ENCODE measurements around the gene GPC6. TPM values are rescaled to one million over a fixed set of nuclear protein-coding genes. Genes with fewer than 3 reads are reported as not detected.

The GPC6 gene
- polyA plus RNA-seq, 2 of the 4 experiments (the other 2 are of a cell fraction): 8.0 to 14.4 TPM

GRCh38 chr13:94330552-94331071 lies 1104.0 kb downstream of the GPC6 start:
- TF ChIP-seq CHD2 (IDR thresholded peaks at IDR 0.05; ENCODE audit: low read length, partially characterized antibody) (no peak), BHLHE40 (IDR thresholded peaks at IDR 0.05; ENCODE audit: low read depth, low read length) (no peak), CTCF (IDR thresholded peaks at IDR 0.05) (no peak), RARB (CRISPR knock-in tag; IDR thresholded peaks at IDR 0.05) (no peak), MAZ (IDR thresholded peaks at IDR 0.05; ENCODE audit: borderline replicate concordance, low read depth, low read length) (no peak), EHF (CRISPR knock-in tag; IDR thresholded peaks at IDR 0.05) (no peak), BCL3 (IDR thresholded peaks at IDR 0.05) (no peak), MYC (IDR thresholded peaks at IDR 0.05; ENCODE audit: borderline replicate concordance, low read length) (no peak), PHF8 (IDR thresholded peaks at IDR 0.05; ENCODE audit: borderline replicate concordance, low read depth) (no peak), HOXA7 (CRISPR knock-in tag; IDR thresholded peaks at IDR 0.05) (no peak), JUN (IDR thresholded peaks at IDR 0.05) (no peak), HDAC2 (IDR thresholded peaks at IDR 0.05) (no peak), USF2 (IDR thresholded peaks at IDR 0.05) (no peak), CBX2 (IDR thresholded peaks at IDR 0.05; ENCODE audit: borderline replicate concordance, low read depth) (no peak), GATA3 (IDR thresholded peaks at IDR 0.05; ENCODE audit: borderline replicate concordance) (no peak), KDM5A (IDR thresholded peaks at IDR 0.05) (no peak)
- Histone ChIP-seq H3K27ac (peak overlapping the region; percentile 74 to 88), H3K4me2 (peak overlapping the region; percentile 64), H3K9me3 (no peaks in the 10 kb centered on the region), H3K4me3 (no peak overlapping the region), H3K4me1 (peaks cover 17% of the 10 kb centered on the region)
- DNase-seq (ENCODE audit: low read depth in 1 of 2, low spot score in 1 of 2): no peak
- POLR2A ChIA-PET: no interaction called here
- CTCF ChIA-PET: no interaction called here
- ATAC-seq: no peak; a peak in 1 of 6 replicates
- no peak for FAIRE-seq
- WGBS (ENCODE audit: missing lambda C conversion rate): 75% methylated on average over 3 of the region's 3 CpGs

GRCh38 chr13:94331281-94331680 lies 1104.7 kb downstream of the GPC6 start:
- peak overlapping the region in 1 of 2 experiments; percentile 88; a peak in 3 of 6 replicates for H3K27ac ChIP-seq
- no peaks in the 10 kb centered on the region for H3K9me3 ChIP-seq
- ChIA-PET POLR2A (no interaction called here), CTCF (no interaction called here)
- no peak for FAIRE-seq
- DNase-seq (ENCODE audit: low read depth in 1 of 2, low spot score in 1 of 2): no peak
- no peak overlapping the region for H3K4me3 ChIP-seq
- H3K4me1 ChIP-seq: peaks cover 17% of the 10 kb centered on the region
- ATAC-seq: no peak
- TF ChIP-seq POLR2AphosphoS2 (conservative IDR thresholded peaks at IDR 0.05; ENCODE audit: low read length): no peak
- TF ChIP-seq CHD2 (IDR thresholded peaks at IDR 0.05; ENCODE audit: low read length, partially characterized antibody): no peak
- no peak for TF ChIP-seq JUN (IDR thresholded peaks at IDR 0.05)
- no peak overlapping the region for H3K4me2 ChIP-seq
- WGBS (ENCODE audit: missing lambda C conversion rate): 41% methylated on average over 3 of the region's 3 CpGs

- FAIRE-seq: no peak
- Histone ChIP-seq H3K9me3 (no peaks in the 10 kb centered on the region), H3K4me1 (peaks cover 17% of the 10 kb centered on the region), H3K4me3 (no peak overlapping the region), H3K27ac (no peak overlapping the region), H3K4me2 (no peak overlapping the region)
- no peak for ATAC-seq
- CTCF ChIA-PET: no interaction called here
- POLR2A ChIA-PET: no interaction called here
- no peak for DNase-seq (ENCODE audit: low read depth in 1 of 2, low spot score in 1 of 2)
- 75% methylated on average over 10 of the region's 10 CpGs for WGBS (ENCODE audit: missing lambda C conversion rate)
- TF ChIP-seq CTCF (IDR thresholded peaks at IDR 0.05): no peak
- no peak for TF ChIP-seq NFE2L2 (conservative IDR thresholded peaks at IDR 0.05; ENCODE audit: low read length)
- TF ChIP-seq BCL3 (IDR thresholded peaks at IDR 0.05): no peak
- TF ChIP-seq CHD4 (IDR thresholded peaks at IDR 0.05; ENCODE audit: borderline replicate concordance): no peak
- TF ChIP-seq NR3C1 (IDR thresholded peaks at IDR 0.05): no peak
- no peak for TF ChIP-seq E2F6 (IDR thresholded peaks at IDR 0.05; ENCODE audit: borderline replicate concordance, low read depth)
- no peak for TF ChIP-seq HOXB5 (CRISPR knock-in tag; IDR thresholded peaks at IDR 0.05)
- no peak for TF ChIP-seq ESRRA (IDR thresholded peaks at IDR 0.05; ENCODE audit: borderline replicate concordance, low read length)
- TF ChIP-seq HDAC2 (IDR thresholded peaks at IDR 0.05): no peak
- TF ChIP-seq HES2 (IDR thresholded peaks at IDR 0.05): no peak
- TF ChIP-seq ZFP36 (IDR thresholded peaks at IDR 0.05; ENCODE audit: borderline replicate concordance, partially characterized antibody): no peak
Observed at GRCh38 chr13:94332359-94333096, 1105.9 kb downstream of the GPC6 start.

All from A549 (cell line).